T47D (cell line): ENCODE data around the gene MRGPRD.
"Not testable (repeated sequence)": the region's sequence is repeated elsewhere in the genome, so short reads cannot be mapped to it uniquely, and the experiment has no call there.

Experiments used
- DNase-seq, 2 experiments: peaks; one replicate each; pipeline versions ENCODE4 v3.0.0 to v3.0.0-alpha.2; 2011 to 2012; ENCODE audit warnings: low read depth in 1 of 2, low spot score in 1 of 2
- JUND ChIP-seq: IDR thresholded peaks from 2 replicates; pipeline ENCODE4 v1.6.1; 2012; ENCODE audit warnings: low read depth
- in situ Hi-C: cut with HindIII; loops from 2 replicates; pipeline ENCODE4 v1.10.0; 2016; ENCODE audit warnings: low sequenced_read_pairs, low pct_unique_long_range_greater_than_20kb

MRGPRD gene

GRCh38 chr11:69003301-69003865 is 22.6 kb upstream of the MRGPRD start:
- TF ChIP-seq JUND: no peak
- DNase-seq: no peak
- in situ Hi-C loops: no loop called here

- TF ChIP-seq JUND: no peak
- in situ Hi-C loops: no loop called here
- no peak for DNase-seq
These were observed 21.9 kb upstream of the MRGPRD start for GRCh38 chr11:69002570-69003231.

GRCh38 chr11:69002110-69002569 is 21.4 kb upstream of the MRGPRD start:
- DNase-seq: no peak
- no peak for TF ChIP-seq JUND
- in situ Hi-C loops: no loop called here

- DNase-seq: no peak
- no peak for TF ChIP-seq JUND
- in situ Hi-C loops: no loop called here
These were observed 20.7 kb upstream of the MRGPRD start for GRCh38 chr11:69001243-69002081.

GRCh38 chr11:69000831-69001242 is 20.1 kb upstream of the MRGPRD start:
- peak; percentile 54 to 64 for DNase-seq
- in situ Hi-C loops: no loop called here
- no peak for TF ChIP-seq JUND

GRCh38 chr11:69000391-69000790 is 19.6 kb upstream of the MRGPRD start:
- no peak for TF ChIP-seq JUND
- no peak for DNase-seq
- in situ Hi-C loops: no loop called here

- DNase-seq, in situ Hi-C loops: not testable (repeated sequence)
These were observed 19.1 kb upstream of the MRGPRD start for GRCh38 chr11:68999748-69000355.

GRCh38 chr11:68999093-68999747 is 18.4 kb upstream of the MRGPRD start:
- in situ Hi-C loops: no loop called here
- no peak for DNase-seq
- TF ChIP-seq JUND: no peak

GRCh38 chr11:68998390-68998911 is 17.7 kb upstream of the MRGPRD start:
- in situ Hi-C loops: no loop called here
- no peak for TF ChIP-seq JUND
- DNase-seq: peak in 1 of 2 experiments; percentile 29

GRCh38 chr11:68997995-68998348 is 17.2 kb upstream of the MRGPRD start:
- in situ Hi-C loops: no loop called here
- no peak for TF ChIP-seq JUND
- no peak for DNase-seq

GRCh38 chr11:68997124-68997994 is 16.6 kb upstream of the MRGPRD start:
- no peak for DNase-seq
- in situ Hi-C loops: no loop called here
- TF ChIP-seq JUND: no peak
